Measurements from ENCODE around the gene LRP10.
A peak's percentile ranks its signal among the peaks of the same experiment; 100 is the strongest.

LRP10 gene

GRCh38 chr14:22866874-22867273, 4.7 kb upstream of the LRP10 start:
- DNase-seq, result no peak

DNA sequence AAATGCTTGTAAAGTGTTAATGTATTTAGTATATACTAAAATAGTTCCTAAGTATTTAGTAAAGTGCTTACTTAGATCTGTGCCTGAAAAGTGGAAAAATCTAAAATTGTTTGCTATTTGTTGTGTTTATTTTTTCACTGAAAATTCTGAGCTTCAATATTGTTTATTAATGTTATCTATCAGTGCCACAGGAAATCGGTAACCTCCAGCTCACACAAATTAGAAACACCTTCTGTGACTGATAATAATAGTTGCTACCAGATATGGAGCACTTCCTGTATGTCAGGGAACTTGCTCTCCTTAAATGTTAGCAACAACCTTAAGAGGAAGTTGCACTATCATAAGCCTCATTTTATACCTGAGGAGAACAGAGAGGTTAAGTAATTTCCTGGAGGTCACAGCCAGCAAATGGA, 723 bp upstream of the LRP10 start:
- no peak for DNase-seq

DNA sequence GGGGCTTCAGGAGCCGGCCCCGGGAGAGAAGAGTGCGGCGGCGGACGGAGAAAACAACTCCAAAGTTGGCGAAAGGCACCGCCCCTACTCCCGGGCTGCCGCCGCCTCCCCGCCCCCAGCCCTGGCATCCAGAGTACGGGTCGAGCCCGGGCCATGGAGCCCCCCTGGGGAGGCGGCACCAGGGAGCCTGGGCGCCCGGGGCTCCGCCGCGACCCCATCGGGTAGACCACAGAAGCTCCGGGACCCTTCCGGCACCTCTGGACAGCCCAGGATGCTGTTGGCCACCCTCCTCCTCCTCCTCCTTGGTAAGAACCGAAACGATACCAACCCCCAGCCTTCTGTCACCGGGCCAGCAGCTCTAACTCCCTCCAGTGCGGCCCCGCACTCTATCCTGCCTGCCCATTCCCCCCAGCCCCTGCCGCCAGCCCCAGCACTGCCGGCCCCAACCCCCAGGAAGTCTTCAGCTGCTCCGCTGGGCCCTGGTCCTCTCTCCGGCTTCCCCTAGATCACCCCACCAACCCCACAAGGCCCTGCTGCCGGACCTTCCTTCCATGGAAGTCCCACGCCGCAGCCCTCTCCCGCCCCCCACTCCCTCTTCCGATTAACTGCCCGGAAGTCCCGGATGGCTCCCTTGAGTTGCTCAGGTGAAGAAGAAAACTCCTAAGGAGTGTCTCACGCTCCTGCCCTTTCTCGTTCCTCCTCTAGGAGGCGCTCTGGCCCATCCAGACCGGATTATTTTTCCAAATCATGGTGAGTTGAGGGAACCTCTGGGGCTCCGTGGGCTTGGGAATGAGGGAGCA, 693 bp downstream of the LRP10 start:
- DNase-seq, result peak; percentile 91

DNA sequence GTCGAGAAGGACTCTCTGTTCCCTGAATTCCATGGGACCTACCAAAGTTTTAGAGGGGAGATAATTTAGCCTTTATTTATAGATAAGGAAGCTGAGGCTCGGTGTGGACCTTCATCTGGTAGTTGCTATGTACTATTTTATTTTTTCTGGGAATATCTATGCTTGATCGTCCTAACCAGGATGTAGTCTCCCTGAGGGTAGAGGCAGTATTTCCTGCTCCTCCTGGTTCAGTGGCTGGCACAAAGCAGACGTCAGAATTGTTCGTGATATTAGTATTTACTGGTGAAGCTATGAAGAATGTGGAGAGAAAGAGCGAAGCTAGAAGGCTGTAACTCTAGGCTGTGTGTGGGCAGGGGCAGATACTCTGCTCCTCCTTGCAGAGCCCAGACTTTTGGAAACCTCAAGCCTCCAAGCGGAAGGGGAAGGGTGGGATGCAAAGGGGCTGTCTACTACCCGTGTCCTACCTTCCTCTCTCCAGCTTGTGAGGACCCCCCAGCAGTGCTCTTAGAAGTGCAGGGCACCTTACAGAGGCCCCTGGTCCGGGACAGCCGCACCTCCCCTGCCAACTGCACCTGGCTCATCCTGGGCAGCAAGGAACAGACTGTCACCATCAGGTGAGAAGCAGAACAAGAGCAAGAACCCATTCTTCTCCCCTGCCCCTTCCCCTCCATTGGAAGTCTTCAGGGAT, 1.4 kb downstream of the LRP10 start:
- no peak for DNase-seq

- DNase-seq, result no peak
These were observed 3.6 kb downstream of the LRP10 start for GRCh38 chr14:22875003-22875747.

DNA sequence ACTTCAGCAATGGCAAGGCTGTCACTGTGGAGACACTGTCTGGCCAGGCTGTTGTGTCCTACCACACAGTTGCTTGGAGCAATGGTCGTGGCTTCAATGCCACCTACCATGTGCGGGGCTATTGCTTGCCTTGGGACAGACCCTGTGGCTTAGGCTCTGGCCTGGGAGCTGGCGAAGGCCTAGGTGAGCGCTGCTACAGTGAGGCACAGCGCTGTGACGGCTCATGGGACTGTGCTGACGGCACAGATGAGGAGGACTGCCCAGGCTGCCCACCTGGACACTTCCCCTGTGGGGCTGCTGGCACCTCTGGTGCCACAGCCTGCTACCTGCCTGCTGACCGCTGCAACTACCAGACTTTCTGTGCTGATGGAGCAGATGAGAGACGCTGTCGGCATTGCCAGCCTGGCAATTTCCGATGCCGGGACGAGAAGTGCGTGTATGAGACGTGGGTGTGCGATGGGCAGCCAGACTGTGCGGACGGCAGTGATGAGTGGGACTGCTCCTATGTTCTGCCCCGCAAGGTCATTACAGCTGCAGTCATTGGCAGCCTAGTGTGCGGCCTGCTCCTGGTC, 4.3 kb downstream of the LRP10 start:
- DNase-seq, result no peak

GRCh38 chr14:22877000-22877501, 5.5 kb downstream of the LRP10 start:
- DNase-seq, result no peak

DNA sequence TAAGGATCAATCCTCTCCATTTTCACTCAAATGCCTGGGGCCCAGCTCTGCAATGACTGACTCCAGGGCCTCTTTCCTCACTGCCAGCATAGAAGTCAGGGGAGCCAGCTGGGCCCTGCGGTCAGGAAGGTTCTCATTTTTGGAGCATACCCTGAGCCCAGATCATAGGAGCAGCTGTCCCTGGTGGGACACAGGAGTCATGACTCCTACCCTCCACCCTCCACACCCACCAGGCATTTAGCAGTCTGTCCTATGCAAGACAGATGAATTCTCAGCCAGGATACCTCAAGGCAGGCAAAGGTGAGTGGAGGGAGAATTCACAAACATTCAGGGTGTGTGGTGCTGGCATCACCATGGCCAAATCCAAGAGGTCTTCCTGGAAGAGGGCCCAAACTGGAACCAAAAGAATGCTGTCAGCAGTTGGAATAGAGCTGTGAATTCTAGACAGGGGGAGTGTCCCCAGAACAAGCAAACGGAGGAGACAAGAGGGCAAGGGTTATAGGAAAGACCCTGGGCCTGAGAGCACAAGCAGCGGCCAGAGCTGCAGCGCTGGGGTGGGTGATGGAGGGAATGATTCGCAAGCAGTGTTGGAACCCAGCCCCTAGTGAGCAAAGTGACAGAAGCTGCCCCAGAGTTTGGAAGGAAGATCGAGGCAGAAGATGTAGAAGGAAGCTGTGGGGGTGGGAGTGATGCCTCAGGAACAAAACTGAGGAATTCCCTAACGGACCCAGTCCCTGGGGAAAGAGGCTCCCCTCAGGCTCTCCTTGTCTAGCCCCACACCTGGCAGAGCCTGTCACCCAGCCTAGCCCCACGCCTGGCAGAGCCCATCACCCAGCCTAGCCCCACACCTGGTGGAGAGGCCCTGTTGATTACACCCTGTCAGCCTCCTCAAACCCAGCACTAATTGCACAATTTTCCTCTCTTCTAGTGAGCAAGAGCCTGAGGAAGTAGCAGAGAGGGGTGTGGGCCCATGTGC, 7.0 kb downstream of the LRP10 start:
- DNase-seq, result no peak

DNA sequence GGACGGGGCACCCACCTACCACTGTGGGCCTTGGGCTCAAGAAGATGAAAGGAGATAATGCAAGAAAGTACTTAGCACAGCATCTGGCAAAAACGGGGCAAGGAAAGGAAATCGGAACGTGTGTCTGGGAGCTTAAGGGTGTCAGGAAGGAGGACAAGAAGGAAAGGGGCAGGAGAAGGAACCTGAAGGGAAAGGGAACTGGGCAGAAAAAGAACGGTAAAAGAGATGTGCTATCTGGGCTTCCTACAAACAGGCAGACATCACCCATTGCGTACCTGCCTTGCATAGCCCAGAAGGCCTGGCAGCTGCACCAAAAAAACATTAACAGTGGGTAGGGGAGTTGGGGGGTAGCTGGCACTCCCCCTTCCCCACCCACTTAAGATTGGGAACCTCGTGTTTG, 10.5 kb downstream of the LRP10 start:
- DNase-seq, result no peak

GRCh38 chr14:22882529-22883172, 11.1 kb downstream of the LRP10 start:
- DNase-seq, result peak; percentile 87

DNA sequence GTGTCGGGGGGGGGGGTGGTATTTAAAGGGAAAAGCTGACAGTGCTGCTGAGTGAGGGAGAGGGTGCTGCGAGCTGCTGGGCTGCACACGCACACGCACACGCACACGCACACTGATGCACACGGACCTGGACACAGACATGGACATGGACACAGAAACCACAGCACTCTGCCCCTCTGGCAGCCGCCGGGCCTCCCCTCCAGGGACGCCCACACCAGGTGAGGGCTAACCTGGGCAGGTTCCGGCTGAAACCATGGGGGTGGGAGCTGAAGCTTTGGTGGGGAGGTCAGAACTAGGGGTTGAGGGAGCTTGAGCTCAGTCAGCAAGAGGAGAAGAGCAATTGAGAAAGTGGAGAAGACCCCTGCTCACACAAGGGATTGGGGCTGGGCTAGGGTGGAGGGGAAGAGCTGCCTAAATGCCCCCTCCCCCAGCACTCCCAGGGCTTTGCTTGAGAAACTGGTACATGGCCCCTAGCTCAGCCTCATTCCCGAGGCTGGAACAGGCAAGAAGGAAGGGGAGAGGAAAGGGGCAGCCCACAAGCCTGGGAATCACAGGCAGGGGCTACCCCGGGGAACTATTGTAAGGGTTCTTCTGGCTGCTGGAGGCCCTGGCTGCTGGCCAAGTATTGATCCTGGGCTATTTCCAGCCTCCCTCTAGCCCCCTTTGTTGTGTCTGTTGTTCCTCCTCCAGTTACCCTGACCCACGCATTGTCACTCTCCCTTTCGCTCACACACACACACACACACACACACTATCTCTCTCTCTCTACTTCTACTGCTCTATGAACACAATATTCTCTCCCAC, 11.8 kb downstream of the LRP10 start, which contains the start of gene REM2:
Gene REM2 (plus strand): TSS at position 50 of the 804 bp plus-strand sequence. CDS start 66 bp downstream, at position 116.
- peak; percentile 61 for DNase-seq

DNA sequence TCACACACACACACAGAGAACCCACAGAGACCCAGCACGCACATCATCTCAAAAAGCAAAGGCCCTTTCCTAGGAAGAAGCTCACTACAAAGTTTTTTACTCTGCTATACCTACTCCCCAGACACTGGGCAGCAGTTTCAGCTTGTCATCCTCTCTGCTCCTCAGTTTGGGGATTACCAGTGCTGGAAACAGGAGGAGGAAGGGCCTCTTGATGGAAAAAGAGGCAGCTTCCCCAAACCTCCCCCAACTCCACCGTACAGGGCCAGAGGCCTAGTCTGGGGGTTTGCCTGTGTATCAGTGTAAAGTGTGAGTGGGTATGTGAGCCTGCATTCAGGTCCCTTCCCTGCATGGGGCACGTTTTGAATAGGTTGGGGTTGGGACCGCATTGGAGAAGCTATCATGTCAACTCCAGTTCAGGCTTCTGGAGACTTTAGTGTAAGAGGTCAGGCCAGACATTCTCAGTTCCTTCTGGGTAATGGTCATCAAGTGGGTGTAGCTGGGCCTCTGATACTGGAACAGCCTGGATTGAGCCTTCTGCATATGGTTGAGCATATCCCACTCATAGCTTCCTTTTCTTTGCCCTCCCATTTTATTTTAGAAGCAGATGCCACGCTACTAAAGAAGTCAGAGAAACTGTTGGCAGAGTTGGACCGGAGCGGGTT, 12.7 kb downstream of the LRP10 start:
- no peak for DNase-seq

GRCh38 chr14:22884738-22885523, 13.4 kb downstream of the LRP10 start:
- DNase-seq, result no peak

- no peak for DNase-seq
These were observed 14.4 kb downstream of the LRP10 start for GRCh38 chr14:22885975-22886374.

- peak; percentile 90 for DNase-seq
These were observed 15.1 kb downstream of the LRP10 start for GRCh38 chr14:22886500-22887259.

- peak; percentile 100 for DNase-seq
These were observed 15.9 kb downstream of the LRP10 start for GRCh38 chr14:22887260-22887989.

- DNase-seq, result no peak
These were observed 16.4 kb downstream of the LRP10 start for GRCh38 chr14:22887990-22888378.
